RWPE2 (cell line): ENCODE data around the gene AGPS.
"Not testable (repeated sequence)": the region's sequence is repeated elsewhere in the genome, so short reads cannot be mapped to it uniquely, and the experiment has no call there.

Experiments used
- ATAC-seq: fragments of 200-7000 bp; cut with Tn5 transposase; 3 replicates; pipeline ENCODE4 v1.9.1; 2021; ENCODE audit warnings: low read depth
- DNase-seq: peaks from one replicate; pipeline ENCODE4 v3.0.0-alpha.2; 2020; ENCODE audit warnings: low spot score
- H3K27ac ChIP-seq: fragments of 450-650 bp; 2 replicates; pipeline ENCODE4 v1.5.1; 2017; ENCODE audit warnings: mild to moderate bottlenecking; ENCODE audit not compliant: poor library complexity, severe bottlenecking
- H3K27me3 ChIP-seq: fragments of 250-450 bp; sonication (Bioruptor Pico); 2 replicates; pipeline ENCODE4 v1.5.1; 2021; ENCODE audit warnings: mild to moderate bottlenecking, moderate library complexity; ENCODE audit not compliant: insufficient read depth, poor library complexity, severe bottlenecking
- H3K36me3 ChIP-seq: fragments of 250-450 bp; sonication (Bioruptor Pico); 2 replicates; pipeline ENCODE4 v1.5.1; 2020; ENCODE audit warnings: low read depth, mild to moderate bottlenecking, moderate library complexity
- H3K4me1 ChIP-seq: fragments of 250-450 bp; sonication (Bioruptor Pico); 2 replicates; pipeline ENCODE4 v1.5.1; 2021; ENCODE audit warnings: mild to moderate bottlenecking, moderate library complexity; ENCODE audit not compliant: insufficient read depth, poor library complexity, severe bottlenecking
- H3K4me3 ChIP-seq: fragments of 250-450 bp; sonication (Bioruptor Pico); 2 replicates; pipeline ENCODE4 v1.5.1; 2021; ENCODE audit warnings: mild to moderate bottlenecking, moderate library complexity; ENCODE audit not compliant: severe bottlenecking
- H3K9me3 ChIP-seq: fragments of 250-450 bp; sonication (Bioruptor Pico); 2 replicates; pipeline ENCODE4 v1.5.1; 2021; ENCODE audit warnings: mild to moderate bottlenecking, moderate library complexity; ENCODE audit not compliant: severe bottlenecking
- CTCF ChIP-seq: fragments of 450-650 bp; IDR thresholded peaks from one replicate; pipeline ENCODE4 v1.5.1; 2017; ENCODE audit warnings: mild to moderate bottlenecking, moderate library complexity; ENCODE audit not compliant: poor library complexity, severe bottlenecking

AGPS gene

GRCh38 chr2:177348118-177348654 is 44.4 kb upstream of the AGPS start:
- H3K9me3 ChIP-seq, result no peaks in the 10 kb centered on the region
- no peak for DNase-seq
- H3K4me3 ChIP-seq, result no peak overlapping the region
- TF ChIP-seq CTCF, result no peak
- no peak for ATAC-seq
- H3K4me1 ChIP-seq, result peaks cover 6% of the 10 kb centered on the region
- H3K36me3 ChIP-seq, result no peaks in the 10 kb centered on the region
- no peaks in the 10 kb centered on the region for H3K27me3 ChIP-seq
- no peak overlapping the region for H3K27ac ChIP-seq

- no peaks in the 10 kb centered on the region for H3K9me3 ChIP-seq
Measured at GRCh38 chr2:177348733-177349693, 43.6 kb upstream of the AGPS start.

GRCh38 chr2:177350624-177351023 is 41.9 kb upstream of the AGPS start:
- not testable (repeated sequence) for DNase-seq

More at GRCh38 chr2:177348733-177349693, 43.6 kb upstream of the AGPS start:
- Histone ChIP-seq H3K27me3 (no peaks in the 10 kb centered on the region), H3K4me1 (peaks cover 6% of the 10 kb centered on the region), H3K27ac (no peak overlapping the region), H3K36me3 (no peaks in the 10 kb centered on the region), H3K4me3 (no peak overlapping the region)
- DNase-seq (no peak), ATAC-seq (no peak)
- TF ChIP-seq CTCF, result no peak

DNA sequence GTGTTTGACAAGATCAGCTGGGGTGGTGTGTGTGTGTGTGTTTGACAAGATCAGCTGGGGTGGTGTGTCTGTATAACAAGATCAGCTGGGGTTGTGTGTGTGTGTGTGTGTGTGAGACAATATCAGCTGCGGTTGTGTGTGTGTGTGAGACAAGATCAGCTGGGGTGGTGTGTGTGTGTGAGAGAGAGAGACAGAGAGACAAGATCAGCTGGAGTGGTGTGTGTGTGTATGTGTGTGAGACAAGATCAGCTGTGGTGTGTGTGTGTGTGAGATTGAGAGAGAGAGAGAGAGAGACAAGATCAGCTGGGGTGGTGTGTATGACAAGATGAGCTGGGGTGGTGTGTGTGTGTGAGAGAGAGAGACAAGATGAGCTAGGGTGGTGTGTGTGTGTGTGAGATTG is 41.5 kb upstream of the AGPS start:
- H3K4me1 ChIP-seq, H3K4me3 ChIP-seq, ATAC-seq, DNase-seq, H3K9me3 ChIP-seq, H3K27me3 ChIP-seq, H3K27ac ChIP-seq, H3K36me3 ChIP-seq: not testable (repeated sequence)

More at GRCh38 chr2:177350624-177351023, 41.9 kb upstream of the AGPS start:
- not testable (repeated sequence) for ATAC-seq, H3K36me3 ChIP-seq, H3K9me3 ChIP-seq, H3K4me1 ChIP-seq, H3K27ac ChIP-seq, H3K4me3 ChIP-seq, H3K27me3 ChIP-seq

DNA sequence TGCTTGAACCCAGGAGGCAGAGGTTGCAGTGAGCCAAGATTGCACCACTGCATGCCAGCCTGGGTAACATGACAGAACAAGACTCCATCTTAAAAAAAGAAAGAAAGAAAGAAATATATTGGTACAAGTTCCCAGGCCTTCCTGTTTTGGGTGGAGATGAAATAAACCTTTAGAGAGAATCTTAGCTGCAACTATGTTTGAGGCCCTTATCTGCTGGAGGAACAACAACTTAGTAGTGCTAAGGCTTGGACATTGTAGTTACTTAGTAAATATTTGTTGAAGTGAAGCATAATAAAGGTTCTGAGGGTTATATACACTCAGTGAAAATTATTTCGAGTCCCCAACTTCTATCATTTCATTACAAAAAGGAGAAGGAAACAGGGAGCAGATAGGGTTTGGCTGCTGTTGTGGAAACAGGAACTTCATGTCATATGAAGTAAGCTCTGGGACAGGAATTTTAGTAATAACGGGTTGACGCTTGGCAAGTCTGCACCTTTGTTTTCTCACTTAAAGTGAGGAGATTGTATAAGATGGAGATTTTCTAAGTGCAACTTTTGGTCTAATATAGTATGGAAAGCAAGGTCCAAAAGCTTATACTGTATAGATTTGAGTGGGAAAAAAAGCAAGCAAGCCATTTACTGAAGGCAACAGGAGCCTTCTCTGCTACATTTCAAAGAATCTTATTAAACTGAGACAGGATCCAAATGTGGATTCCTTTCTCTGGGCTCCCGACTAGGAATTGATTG is 40.0 kb upstream of the AGPS start:
- no peak for TF ChIP-seq CTCF
- Histone ChIP-seq H3K9me3 (no peaks in the 10 kb centered on the region), H3K27ac (no peak overlapping the region), H3K4me1 (peaks cover 6% of the 10 kb centered on the region), H3K36me3 (no peaks in the 10 kb centered on the region), H3K4me3 (no peak overlapping the region), H3K27me3 (no peaks in the 10 kb centered on the region)
- DNase-seq (no peak), ATAC-seq (peak; percentile 12; the same call in 1 of the 3 replicates)
